GM10266 (cell line): ENCODE data around the gene ITGA11.

ENCODE experiments used
- DNase-seq: peaks from one replicate; pipeline ENCODE4 v3.0.0; 2012; ENCODE audit errors: extremely low spot score
- CTCF ChIP-seq: IDR thresholded peaks from 2 replicates; pipeline ENCODE4 v1.5.1; 2012; ENCODE audit warnings: mild to moderate bottlenecking, low read depth; ENCODE audit not compliant: control insufficient read depth, insufficient read depth; ENCODE audit errors: missing control alignments

Gene ITGA11

GRCh38 chr15:68429691-68430470, 2.1 kb downstream of the ITGA11 start:
- DNase-seq, result no peak
- TF ChIP-seq CTCF, result no peak

- no peak for TF ChIP-seq CTCF
- DNase-seq, result no peak
These were observed 3.5 kb downstream of the ITGA11 start for GRCh38 chr15:68428431-68428940.

GRCh38 chr15:68427963-68428362, 4.0 kb downstream of the ITGA11 start:
- no peak for TF ChIP-seq CTCF
- DNase-seq, result no peak

- TF ChIP-seq CTCF, result no peak
- no peak for DNase-seq
These were observed 4.6 kb downstream of the ITGA11 start for GRCh38 chr15:68427366-68427765.

- TF ChIP-seq CTCF, result no peak
- no peak for DNase-seq
These were observed 5.8 kb downstream of the ITGA11 start for GRCh38 chr15:68426116-68426515.

- DNase-seq, result no peak
- no peak for TF ChIP-seq CTCF
These were observed 6.4 kb downstream of the ITGA11 start for GRCh38 chr15:68425428-68426060.
